ENCODE measurements around the gene SPOCK2.

The SPOCK2 gene

GRCh38 chr10:72059843-72060822, 28.2 kb downstream of the SPOCK2 start:
- DNase-seq (ENCODE audit: low read depth, low spot score): no peak
- no peak overlapping the region for H3K27ac ChIP-seq

- H3K27ac ChIP-seq: no peak overlapping the region
- DNase-seq (ENCODE audit: low read depth, low spot score): no peak
Measured at GRCh38 chr10:72058989-72059842, 29.1 kb downstream of the SPOCK2 start.

- no peak for DNase-seq (ENCODE audit: low read depth, low spot score)
- no peak overlapping the region for H3K27ac ChIP-seq
Measured at GRCh38 chr10:72058347-72058898, 29.9 kb downstream of the SPOCK2 start.

GRCh38 chr10:72056932-72057751, 31.2 kb downstream of the SPOCK2 start:
- no peak overlapping the region for H3K27ac ChIP-seq
- no peak for DNase-seq (ENCODE audit: low read depth, low spot score)

- DNase-seq (ENCODE audit: low read depth, low spot score): no peak
- H3K27ac ChIP-seq: no peak overlapping the region
Measured at GRCh38 chr10:72056113-72056512, 32.2 kb downstream of the SPOCK2 start.

GRCh38 chr10:72053690-72054089, 34.7 kb downstream of the SPOCK2 start:
- DNase-seq (ENCODE audit: low read depth, low spot score): no peak
- H3K27ac ChIP-seq: no peak overlapping the region

- no peak for DNase-seq (ENCODE audit: low read depth, low spot score)
- H3K27ac ChIP-seq: no peak overlapping the region
Measured at GRCh38 chr10:72050873-72051272, 37.5 kb downstream of the SPOCK2 start.

GRCh38 chr10:72049969-72050781, 38.2 kb downstream of the SPOCK2 start:
- DNase-seq (ENCODE audit: low read depth, low spot score): no peak
- H3K27ac ChIP-seq: no peak overlapping the region

GRCh38 chr10:72049472-72049871, 38.9 kb downstream of the SPOCK2 start:
- no peak overlapping the region for H3K27ac ChIP-seq
- DNase-seq (ENCODE audit: low read depth, low spot score): no peak

- peak; percentile 51 for DNase-seq (ENCODE audit: low read depth, low spot score)
- H3K27ac ChIP-seq: no peak overlapping the region
Measured at GRCh38 chr10:72048450-72049124, 39.8 kb downstream of the SPOCK2 start.

GRCh38 chr10:72045586-72045985, 42.8 kb downstream of the SPOCK2 start:
- H3K27ac ChIP-seq: peak overlapping the region; percentile 49
- DNase-seq (ENCODE audit: low read depth, low spot score): no peak

GRCh38 chr10:72044417-72045041, 43.8 kb downstream of the SPOCK2 start:
- peak overlapping the region; percentile 49 for H3K27ac ChIP-seq
- no peak for DNase-seq (ENCODE audit: low read depth, low spot score)

- no peak for DNase-seq (ENCODE audit: low read depth, low spot score)
- H3K27ac ChIP-seq: no peak overlapping the region
Measured at GRCh38 chr10:72043016-72043834, 45.1 kb downstream of the SPOCK2 start.

GRCh38 chr10:72041491-72041890, 46.9 kb downstream of the SPOCK2 start:
- DNase-seq (ENCODE audit: low read depth, low spot score): no peak
- no peak overlapping the region for H3K27ac ChIP-seq

- DNase-seq (ENCODE audit: low read depth, low spot score): no peak
- H3K27ac ChIP-seq: no peak overlapping the region
Measured at GRCh38 chr10:72039377-72039776, 49.0 kb downstream of the SPOCK2 start.

- no peak overlapping the region for H3K27ac ChIP-seq
Measured at GRCh38 chr10:72038458-72039001, 49.8 kb downstream of the SPOCK2 start.

GRCh38 chr10:72037811-72038210, 50.5 kb downstream of the SPOCK2 start:
- H3K27ac ChIP-seq: no peak overlapping the region
- no peak for DNase-seq (ENCODE audit: low read depth, low spot score)

More at GRCh38 chr10:72038458-72039001, 49.8 kb downstream of the SPOCK2 start:
- DNase-seq (ENCODE audit: low read depth, low spot score): no peak
